ENCODE measurements around the gene TMIGD1.
"Not testable (repeated sequence)": the region's sequence is repeated elsewhere in the genome, so short reads cannot be mapped to it uniquely, and the experiment has no call there.

TMIGD1 gene

GRCh38 chr17:30358055-30358760 lies 24.4 kb upstream of the TMIGD1 start:
- DNase-seq = no peak

GRCh38 chr17:30357476-30357875 lies 23.6 kb upstream of the TMIGD1 start:
- no peak for DNase-seq

DNA sequence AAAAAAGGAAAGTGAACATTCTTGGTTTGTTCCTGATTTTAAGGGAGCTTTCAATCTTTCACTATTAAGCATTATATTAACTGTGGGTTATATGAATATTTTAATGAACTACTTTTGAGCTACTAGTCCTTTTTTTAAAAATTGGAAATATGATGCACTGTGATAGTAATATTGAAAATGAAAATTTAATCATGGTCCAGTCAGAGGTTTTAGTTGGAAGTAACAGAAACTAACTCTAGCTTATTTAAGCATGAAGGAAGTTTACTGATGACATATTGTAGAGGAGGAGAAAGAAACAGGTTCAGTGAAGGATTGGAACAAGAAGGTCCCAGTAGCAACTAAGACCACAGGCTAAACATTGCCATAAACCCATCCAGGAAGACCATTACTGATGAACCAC lies 20.8 kb upstream of the TMIGD1 start:
- no peak for DNase-seq

GRCh38 chr17:30352240-30352814 lies 18.5 kb upstream of the TMIGD1 start:
- no peak for DNase-seq

DNA sequence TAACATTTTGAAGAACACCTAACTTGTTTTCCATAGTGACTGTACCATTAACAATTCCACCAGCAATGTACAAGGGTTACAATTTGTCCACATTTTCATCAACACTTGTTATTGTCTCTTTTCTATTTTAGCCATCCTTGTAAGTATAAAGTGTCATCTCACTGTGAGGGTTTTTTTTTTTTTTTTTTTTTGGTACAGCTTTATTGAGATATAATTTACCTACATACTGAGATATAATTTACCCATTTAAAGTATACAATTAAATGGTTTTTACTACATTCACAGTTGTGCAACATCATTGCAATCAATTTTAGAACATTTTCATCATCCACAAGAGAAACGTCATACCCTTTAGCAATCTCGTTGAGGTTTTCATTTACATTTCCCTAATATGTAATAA lies 17.9 kb upstream of the TMIGD1 start:
- DNase-seq = no peak

DNA sequence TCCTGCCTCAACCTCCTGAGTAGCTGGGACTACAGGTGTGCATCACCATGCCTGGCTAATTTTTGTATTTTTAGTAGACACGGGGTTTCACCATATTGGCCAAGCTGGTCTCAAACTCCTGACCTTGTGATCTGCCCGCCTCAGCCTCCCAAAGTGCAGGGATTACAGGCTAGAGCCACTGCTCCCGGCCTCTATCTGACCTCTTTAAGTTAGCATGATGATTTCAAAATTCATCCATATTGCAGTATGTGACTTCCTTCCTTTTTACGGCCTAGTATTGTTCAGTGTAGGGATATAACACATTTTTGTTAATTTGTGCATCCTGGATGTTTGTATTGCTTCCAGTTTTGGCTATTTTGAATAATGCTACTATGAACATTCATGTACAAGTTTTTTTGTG lies 17.4 kb upstream of the TMIGD1 start:
- DNase-seq = not testable (repeated sequence)

DNA sequence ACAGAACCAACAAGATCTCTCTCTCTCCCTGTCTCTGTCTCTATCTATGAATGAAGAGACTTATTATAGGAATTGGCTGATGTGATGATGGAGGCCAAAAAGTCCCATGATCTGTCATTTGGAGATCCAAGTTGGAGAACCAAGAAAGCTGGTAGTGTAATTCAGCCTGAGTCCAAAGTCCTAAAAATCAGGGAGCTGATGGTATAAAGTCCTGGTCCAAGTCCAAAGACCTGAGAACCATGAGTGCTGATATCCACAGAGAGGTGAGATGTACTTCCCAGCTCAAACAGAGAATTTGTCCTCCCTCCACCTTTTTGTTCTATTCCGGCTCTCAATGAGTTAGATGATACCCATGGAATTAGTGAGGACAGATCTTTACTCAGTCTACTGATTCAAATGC lies 15.4 kb upstream of the TMIGD1 start:
- DNase-seq = no peak

DNA sequence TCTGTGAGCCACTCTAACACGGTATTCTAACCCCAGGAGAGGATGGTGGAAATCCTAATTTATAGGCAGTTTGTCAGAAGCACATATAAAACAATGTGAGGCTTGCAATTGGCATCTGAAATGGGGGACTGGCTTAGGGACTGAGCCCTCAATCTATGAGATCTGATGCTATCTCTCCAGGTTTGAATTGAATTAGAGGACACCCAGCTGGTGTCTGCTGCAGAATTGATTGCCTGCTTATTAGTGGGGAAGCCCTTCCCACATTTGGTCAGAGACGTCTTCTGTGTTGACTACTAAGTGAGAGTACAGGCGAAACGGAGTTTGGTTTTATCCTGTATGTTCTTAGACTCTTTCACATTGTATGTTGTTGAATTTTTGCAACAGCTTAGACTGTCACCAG lies 13.6 kb upstream of the TMIGD1 start:
- no peak for DNase-seq

DNA sequence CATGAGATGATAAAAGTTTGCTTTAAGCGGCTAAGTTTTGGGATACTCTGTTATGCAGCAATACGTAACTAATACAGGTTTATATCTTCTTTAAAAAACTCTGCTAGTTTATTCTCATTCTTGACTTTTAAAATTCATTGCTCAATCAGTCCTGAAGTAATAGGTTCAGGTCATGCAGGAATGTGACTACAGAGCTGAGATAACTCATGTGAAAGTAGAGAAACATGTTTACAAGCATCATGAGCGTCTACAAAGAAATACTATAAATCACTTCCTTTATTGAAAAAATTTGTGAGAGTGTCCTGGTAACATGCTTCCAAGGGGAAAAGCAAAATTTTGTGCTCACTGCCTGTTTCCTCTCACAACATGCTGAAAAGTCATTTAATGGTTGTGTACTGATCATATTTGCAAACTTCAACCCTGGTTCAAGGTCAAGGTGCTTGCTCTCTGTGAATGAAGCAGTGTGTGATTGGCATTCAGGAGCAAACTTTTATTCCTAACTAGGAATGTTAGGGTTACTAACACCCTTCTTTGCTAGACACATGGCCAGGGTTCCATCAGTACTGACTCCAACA lies 12.5 kb upstream of the TMIGD1 start:
- DNase-seq = no peak

GRCh38 chr17:30345527-30346075 lies 11.7 kb upstream of the TMIGD1 start:
- peak; percentile 22 for DNase-seq

DNA sequence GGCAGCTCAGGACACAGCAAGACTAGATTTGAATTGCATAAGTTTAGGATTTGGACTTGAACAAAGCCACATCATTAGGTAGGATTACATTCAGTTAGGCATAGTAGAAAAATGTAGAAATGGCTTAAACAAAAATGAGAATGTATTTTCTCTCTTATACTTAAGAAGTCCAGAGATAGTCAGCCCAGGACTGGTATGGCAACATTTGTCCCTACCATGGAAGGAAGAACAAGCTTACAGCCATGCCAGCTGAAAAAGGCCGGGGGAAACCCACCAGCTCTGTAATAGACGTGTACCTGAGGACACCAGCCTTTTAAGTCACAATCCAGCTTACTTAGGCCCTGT lies 11.2 kb upstream of the TMIGD1 start:
- DNase-seq = no peak

DNA sequence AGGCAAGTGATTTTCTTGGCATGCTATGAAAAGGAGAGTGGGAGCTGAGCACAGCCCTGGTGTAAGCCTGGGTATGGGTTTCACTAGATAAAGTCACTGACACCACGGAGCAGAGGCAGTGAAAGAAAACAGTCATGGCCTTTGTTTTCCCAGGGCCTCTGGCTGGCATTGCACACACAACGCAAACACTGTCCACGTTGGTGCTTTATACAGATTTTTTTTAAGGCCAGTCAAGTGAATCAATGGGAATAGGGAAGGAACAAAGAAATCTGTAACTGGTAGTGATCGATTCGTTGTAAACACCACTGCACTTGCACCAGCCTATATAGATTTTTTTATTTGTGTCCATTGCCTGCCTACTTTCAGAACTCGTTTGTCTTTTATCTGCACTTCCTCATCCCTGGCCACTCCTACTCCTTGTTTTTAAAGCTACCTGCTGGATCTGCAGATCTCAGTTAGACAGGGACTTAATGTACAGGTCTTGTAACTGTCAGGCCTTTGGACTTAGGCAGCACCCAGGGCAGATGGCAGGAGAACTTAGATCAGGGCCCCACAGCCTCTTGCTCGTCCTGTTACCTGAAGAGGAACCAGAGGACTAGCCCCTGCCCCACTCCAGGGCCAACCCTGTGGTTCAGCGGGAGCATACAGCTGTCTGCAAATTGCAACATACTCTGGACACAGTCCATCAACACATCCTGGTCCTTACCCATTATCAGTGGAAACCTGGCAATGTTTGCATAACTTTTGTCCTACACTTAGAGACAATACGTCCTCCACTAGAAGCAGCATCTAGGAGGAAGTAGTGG lies 10.6 kb upstream of the TMIGD1 start:
- DNase-seq = no peak

DNA sequence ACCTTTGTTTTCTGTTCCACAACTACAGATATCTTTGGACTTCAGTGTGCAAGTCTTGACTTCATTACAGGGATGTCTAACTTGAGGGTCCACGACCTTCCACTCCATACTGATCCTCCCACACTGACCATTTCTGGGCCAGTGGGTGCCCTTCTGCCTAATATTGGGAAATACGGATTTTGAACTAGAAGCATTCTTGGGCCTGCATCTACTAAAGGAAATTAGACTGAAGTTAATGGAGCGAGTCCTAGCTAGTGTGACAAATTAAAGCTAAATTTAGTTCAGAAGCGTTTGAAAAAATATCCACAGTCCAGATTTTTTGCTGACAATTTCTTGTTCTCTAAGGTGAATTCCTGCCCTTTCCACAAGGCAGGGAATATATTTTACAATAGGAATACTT lies 9.9 kb upstream of the TMIGD1 start:
- DNase-seq = no peak

DNA sequence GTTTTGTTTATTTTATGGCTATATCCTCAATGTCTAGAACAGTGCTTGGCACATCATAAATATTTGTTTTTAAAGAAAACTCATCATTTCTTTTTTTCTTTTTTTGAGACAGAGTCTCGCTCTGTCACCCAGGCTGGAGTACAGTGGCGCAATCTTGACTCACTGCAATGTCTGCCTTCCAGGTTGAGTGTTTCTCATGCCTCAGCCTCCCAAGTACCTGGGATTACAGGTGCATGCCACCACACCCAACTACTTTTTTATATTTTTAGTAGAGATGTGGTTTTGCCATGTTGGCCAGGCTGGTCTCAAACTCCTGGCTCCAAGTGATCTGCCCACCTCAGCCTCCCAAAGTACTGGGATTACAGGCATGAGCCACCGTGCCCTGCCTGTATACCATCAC lies 9.4 kb upstream of the TMIGD1 start:
- DNase-seq = not testable (repeated sequence)

DNA sequence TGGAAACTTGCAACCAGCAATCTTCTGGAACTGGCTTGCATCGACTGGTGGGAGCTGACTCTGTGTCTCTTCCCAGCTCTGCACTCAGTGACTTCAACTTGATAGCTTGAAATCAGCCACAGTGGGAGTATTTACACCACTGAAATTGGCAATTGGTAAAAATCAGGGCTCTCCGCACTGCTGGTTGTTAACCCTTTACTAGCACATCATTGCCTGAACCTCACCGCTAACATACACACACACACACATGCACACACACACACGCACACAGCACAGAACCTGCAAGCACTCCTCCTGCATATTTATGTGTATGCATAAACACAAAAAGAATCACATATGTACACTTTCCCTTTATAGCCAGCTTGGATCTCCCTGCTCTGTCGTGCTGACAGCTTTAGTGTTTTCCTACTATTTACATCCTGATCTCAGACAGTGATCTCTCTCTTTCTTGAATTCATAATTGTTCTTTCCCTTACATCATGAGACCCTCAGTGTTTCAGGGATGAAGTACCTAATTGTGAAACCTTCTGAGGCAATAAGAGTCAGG lies 7.9 kb upstream of the TMIGD1 start:
- no peak for DNase-seq

DNA sequence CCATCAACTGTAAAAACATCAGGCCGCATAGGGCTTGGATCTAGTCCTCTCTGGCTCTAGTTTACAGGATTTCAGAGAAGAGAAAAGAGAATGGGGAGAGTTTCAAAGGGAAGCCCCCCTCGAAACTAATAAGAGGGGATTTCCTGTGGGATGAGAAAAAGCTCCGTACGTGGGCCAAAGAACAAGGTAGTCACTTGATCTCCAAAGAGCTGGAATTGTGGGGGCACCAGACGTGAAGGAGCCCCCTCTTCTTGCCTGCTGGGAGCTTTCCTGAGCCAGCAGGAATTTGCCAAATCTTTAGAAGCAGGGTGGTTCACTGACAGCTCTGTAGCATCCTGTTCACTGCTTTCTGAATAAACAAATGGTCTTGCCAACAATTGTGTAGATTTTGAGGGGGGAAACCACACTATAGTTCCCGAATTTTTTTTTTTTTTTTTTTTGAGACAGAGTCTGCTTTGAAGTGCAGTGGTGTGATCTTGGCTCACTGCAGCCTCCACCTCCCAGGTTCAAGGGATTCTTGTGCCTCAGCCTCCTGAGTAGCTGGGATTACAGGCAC lies 7.0 kb upstream of the TMIGD1 start:
- no peak for DNase-seq

GRCh38 chr17:30339086-30339485 lies 5.2 kb upstream of the TMIGD1 start:
- no peak for DNase-seq

DNA sequence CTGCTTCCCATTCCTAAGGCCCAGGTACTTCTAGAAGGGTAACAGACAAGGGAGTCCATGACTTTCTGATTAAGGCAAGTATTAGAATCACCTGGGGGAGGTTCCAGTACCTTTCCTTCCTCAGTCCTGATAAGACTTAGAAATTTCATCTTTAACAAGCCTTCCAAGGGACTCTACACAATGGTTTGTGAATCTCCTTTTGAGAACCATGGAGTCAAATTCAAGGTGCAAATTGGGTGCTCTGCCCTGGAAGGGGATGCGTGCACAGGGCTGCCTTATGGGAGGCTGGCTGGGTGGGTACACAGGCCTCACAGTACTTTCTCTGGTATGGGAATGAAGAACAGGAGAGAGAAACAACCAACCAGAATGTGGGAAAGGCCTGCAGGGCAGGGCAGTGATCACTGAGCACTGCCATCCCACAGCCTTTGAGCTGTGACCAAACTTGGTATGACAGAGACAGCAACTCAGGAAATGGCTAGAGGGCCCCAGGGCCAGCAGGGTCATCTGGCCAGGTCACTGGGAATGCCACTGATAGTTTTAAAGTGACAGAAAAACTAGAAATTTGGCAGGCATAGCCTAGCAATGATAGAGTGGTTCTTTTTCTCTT lies 3.6 kb upstream of the TMIGD1 start:
- no peak for DNase-seq

DNA sequence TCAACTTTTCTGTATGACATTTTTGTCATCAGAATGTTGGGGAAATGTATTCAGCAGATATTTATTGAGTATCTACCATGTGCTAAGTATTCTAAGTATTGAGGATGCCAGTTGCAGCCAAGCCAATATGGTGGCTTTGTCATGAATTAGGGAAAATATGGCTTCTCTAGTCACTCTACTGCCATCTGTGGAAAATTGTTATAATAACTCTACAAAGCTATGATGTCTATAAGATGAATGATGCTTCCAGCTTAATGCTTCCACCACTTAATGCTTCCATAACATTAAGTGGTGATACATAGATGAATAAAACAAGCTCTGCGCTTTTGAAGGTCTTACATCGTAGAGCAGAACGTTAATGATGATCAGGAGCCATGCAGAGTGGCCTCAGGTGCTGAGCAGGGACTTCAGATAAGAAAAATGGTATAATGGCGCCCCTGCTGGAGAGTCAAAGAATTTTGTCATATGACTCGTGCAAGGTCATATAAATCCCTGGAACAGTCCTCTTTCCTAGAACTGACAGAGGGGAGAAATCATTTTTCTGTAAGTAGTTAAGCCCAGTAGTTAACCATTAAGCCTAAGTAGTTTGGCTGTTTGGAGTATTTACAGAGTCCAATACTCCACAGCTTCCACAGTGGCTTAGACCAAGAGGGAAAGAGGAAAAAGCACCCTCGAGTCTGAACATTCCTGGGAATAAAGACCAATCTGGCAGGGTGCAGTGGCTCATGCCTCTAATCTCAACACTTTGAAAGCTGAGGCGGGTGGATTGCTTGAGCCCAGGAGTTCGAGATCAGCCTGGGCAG lies 2.7 kb upstream of the TMIGD1 start:
- peak; percentile 58 for DNase-seq

DNA sequence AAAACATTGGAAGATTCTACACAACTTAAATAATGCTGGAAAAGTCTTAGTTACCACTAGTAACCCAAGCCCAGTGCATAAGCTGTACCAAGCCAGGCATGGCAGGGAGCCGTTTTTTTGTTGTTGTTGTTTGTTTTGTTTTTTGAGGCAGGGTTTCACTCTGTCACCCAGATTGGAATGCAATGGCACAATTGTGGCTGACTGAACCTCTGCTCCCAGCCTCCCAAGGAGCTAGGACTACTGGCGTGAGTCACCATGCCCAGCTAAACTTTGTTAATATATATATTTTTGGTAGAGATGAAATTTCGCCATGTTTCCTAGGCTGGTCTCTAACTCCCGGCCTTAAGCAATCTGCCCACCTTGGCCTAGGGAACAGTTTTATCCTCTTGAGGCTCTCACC lies 564 bp upstream of the TMIGD1 start:
- DNase-seq = no peak

DNA sequence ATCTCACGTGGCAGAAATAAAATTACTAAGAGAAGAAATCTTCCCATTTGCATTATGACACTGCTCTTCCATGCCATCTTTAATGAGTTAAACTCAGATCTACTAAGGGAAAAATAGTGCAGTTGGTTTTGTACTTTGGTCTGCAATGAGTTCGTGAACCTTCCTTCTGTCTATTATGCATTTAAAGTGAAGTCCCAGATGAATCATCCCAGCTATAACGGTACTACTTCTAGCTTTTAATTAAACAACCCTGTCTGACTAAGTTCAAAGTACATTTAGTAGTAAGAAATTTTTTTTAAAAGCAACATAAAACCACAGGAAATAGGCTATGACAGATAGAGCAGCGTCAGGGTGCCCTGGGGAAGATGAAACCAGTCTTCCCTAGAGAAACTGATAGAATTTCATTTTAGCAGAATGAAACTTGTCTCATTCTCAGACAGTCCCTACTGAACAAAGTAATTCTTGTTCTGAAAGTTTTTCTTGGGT lies 1.8 kb downstream of the TMIGD1 start:
- peak; percentile 21 for DNase-seq

DNA sequence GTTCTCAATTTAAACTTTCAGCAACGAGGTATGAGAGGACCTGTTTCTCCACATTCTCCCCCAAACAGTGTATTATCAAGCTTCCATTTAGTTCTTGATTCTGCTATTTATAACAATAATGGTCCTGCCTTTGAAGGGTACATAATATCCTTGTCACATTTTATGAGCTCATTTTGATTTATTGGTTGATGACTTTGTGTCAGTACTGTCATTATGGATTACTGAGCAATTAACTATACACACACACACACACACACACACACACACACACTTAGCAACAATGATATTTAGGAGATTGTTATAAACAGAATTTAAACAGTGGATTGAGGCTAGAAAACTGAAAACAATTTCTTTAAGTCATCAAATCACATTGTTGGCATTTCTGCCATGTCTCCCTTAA lies 7.0 kb downstream of the TMIGD1 start:
- DNase-seq = no peak
